GM18505 (cell line): ENCODE results near the gene EFCAB5.
A peak's percentile ranks its signal among the peaks of the same experiment; 100 is the strongest.
"Not testable (repeated sequence)": the region's sequence is repeated elsewhere in the genome, so short reads cannot be mapped to it uniquely, and the experiment has no call there.

ENCODE experiments used
- ATAC-seq: cut with Tn5 transposase; IDR thresholded peaks from one replicate; pipeline ENCODE4 v1.9.1; 2021; ENCODE audit not compliant: unreplicated experiment
- POLR2A ChIP-seq: IDR thresholded peaks from 4 replicates; pipeline ENCODE4 v1.6.1; 2011; ENCODE audit warnings: borderline replicate concordance; ENCODE audit not compliant: insufficient read depth, insufficient read length; ENCODE audit errors: extremely low read depth

The EFCAB5 gene

GRCh38 chr17:29929006-29929532 is 12.4 kb upstream of the EFCAB5 start:
- no peak for TF ChIP-seq POLR2A
- ATAC-seq: no peak

GRCh38 chr17:29929533-29930408 is 11.7 kb upstream of the EFCAB5 start, which contains the start of gene SSH2:
SSH2 (minus strand) TSS chr17:29930228; CDS start chr17:29930000, 228 bp downstream.
- peak; percentile 86 for TF ChIP-seq POLR2A
- ATAC-seq: peak; percentile 66

- TF ChIP-seq POLR2A: no peak
- no peak for ATAC-seq
These were observed 10.9 kb upstream of the EFCAB5 start for GRCh38 chr17:29930409-29931010.

- ATAC-seq: peak; percentile 49
- no peak for TF ChIP-seq POLR2A
These were observed 10.1 kb upstream of the EFCAB5 start for GRCh38 chr17:29931231-29931932.

- no peak for ATAC-seq
These were observed 8.1 kb upstream of the EFCAB5 start for GRCh38 chr17:29933379-29933778.

GRCh38 chr17:29935909-29936308 is 5.5 kb upstream of the EFCAB5 start:
- ATAC-seq: not testable (repeated sequence)

More at GRCh38 chr17:29933379-29933778, 8.1 kb upstream of the EFCAB5 start:
- no peak for TF ChIP-seq POLR2A

GRCh38 chr17:29936724-29937123 is 4.7 kb upstream of the EFCAB5 start:
- TF ChIP-seq POLR2A: no peak
- ATAC-seq: no peak

- ATAC-seq: no peak
- TF ChIP-seq POLR2A: no peak
These were observed 3.8 kb downstream of the EFCAB5 start for GRCh38 chr17:29945281-29945680.

GRCh38 chr17:29948448-29949215 is 7.2 kb downstream of the EFCAB5 start:
- ATAC-seq: no peak
- no peak for TF ChIP-seq POLR2A

- TF ChIP-seq POLR2A: no peak
- ATAC-seq: no peak
These were observed 8.3 kb downstream of the EFCAB5 start for GRCh38 chr17:29949696-29950095.

GRCh38 chr17:29954405-29954804 is 13.0 kb downstream of the EFCAB5 start:
- ATAC-seq: no peak
- no peak for TF ChIP-seq POLR2A

- no peak for TF ChIP-seq POLR2A
- ATAC-seq: no peak
These were observed 14.8 kb downstream of the EFCAB5 start for GRCh38 chr17:29956225-29956624.

- not testable (repeated sequence) for ATAC-seq
These were observed 16.1 kb downstream of the EFCAB5 start for GRCh38 chr17:29957488-29957887.
